ENCODE measurements around the gene C10orf95. TPM values are rescaled to one million over a fixed set of nuclear protein-coding genes. Genes with fewer than 3 reads are reported as not detected.
A peak's percentile ranks its signal among the peaks of the same experiment; 100 is the strongest.

Gene C10orf95
- total and polyA plus RNA-seq, 2 of the 13 experiments (the other 11 are each of a cell fraction or from before 2014, with no cell fraction given) = 0.05 to 0.07 TPM

GRCh38 chr10:102421757-102422512 lies 29.4 kb downstream of the C10orf95 start (continued):
- peak; percentile 10; the same call in 1 of the 2 replicates for TF ChIP-seq ZNF646 (CRISPR knock-in tag; IDR thresholded peaks at IDR 0.05)
- no peak for TF ChIP-seq ZMYM3 (CRISPR knock-in tag; IDR thresholded peaks at IDR 0.05)
- peak; percentile 87; the same call in 1 of the 2 replicates for TF ChIP-seq ZNF552 (CRISPR knock-in tag; IDR thresholded peaks at IDR 0.05; ENCODE audit: borderline replicate concordance)
- TF ChIP-seq GFI1 (CRISPR knock-in tag; IDR thresholded peaks at IDR 0.05; ENCODE audit: borderline replicate concordance) = 0 out of 2 replicates have a peak, but pooled peaks have one; percentile 38
- peak; percentile 2; the same call in 1 of the 2 replicates for TF ChIP-seq MED1 (CRISPR knock-in tag; IDR thresholded peaks at IDR 0.05)
- no peak for TF ChIP-seq SRY (CRISPR knock-in tag; IDR thresholded peaks at IDR 0.05)
- no peak for TF ChIP-seq GTF2F1 (IDR thresholded peaks at IDR 0.05; ENCODE audit: low read length)
- no peak for TF ChIP-seq ERF (CRISPR knock-in tag; IDR thresholded peaks at IDR 0.05)
- no peak; the same call in 1 of the 2 replicates for TF ChIP-seq ZNF75D (CRISPR knock-in tag; IDR thresholded peaks at IDR 0.05; ENCODE audit: borderline replicate concordance)
- TF ChIP-seq SPEN (CRISPR knock-in tag; IDR thresholded peaks at IDR 0.05; ENCODE audit: low read depth) = 0 out of 2 replicates have a peak, but pooled peaks have one; percentile 36
- no peak for TF ChIP-seq IRF2 (CRISPR knock-in tag; IDR thresholded peaks at IDR 0.05)
- no peak for TF ChIP-seq FOSL1 (CRISPR knock-in tag; IDR thresholded peaks at IDR 0.05; ENCODE audit: borderline replicate concordance)
- no peak for TF ChIP-seq ZBTB40 (IDR thresholded peaks at IDR 0.05)
- peak; percentile 3; the same call in 1 of the 2 replicates for TF ChIP-seq ZBTB40 (CRISPR knock-in tag; IDR thresholded peaks at IDR 0.05)
